C4-2B (cell line): Measurements from ENCODE around the gene GPR139.

Experiments used
- ZFX ChIP-seq: fragments of 450-650 bp; IDR thresholded peaks from 2 replicates; pipeline ENCODE4 v1.6.1; 2017
- TF ChIP-seq, protein P1 (sequence below): fragments of 450-650 bp; conservative IDR thresholded peaks from 2 replicates; pipeline ENCODE4 v1.5.1; 2017; ENCODE audit warnings: mild to moderate bottlenecking

- TF ChIP-seq, protein P1, sequence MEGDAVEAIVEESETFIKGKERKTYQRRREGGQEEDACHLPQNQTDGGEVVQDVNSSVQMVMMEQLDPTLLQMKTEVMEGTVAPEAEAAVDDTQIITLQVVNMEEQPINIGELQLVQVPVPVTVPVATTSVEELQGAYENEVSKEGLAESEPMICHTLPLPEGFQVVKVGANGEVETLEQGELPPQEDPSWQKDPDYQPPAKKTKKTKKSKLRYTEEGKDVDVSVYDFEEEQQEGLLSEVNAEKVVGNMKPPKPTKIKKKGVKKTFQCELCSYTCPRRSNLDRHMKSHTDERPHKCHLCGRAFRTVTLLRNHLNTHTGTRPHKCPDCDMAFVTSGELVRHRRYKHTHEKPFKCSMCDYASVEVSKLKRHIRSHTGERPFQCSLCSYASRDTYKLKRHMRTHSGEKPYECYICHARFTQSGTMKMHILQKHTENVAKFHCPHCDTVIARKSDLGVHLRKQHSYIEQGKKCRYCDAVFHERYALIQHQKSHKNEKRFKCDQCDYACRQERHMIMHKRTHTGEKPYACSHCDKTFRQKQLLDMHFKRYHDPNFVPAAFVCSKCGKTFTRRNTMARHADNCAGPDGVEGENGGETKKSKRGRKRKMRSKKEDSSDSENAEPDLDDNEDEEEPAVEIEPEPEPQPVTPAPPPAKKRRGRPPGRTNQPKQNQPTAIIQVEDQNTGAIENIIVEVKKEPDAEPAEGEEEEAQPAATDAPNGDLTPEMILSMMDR: no peak
- TF ChIP-seq ZFX: no peak
Observed at GRCh38 chr16:20072874-20073202, 852 bp downstream of the GPR139 start.
